Sigmoid colon (tissue), 4 donors: ENCODE data around the gene CATSPERD.

ENCODE experiments used
- CTCF ChIP-seq, 4 experiments: fragments of 450-650 bp in 3 of 4; fragments of 200-600 bp in 1 of 4; IDR thresholded peaks; one replicate each; pipeline ENCODE4 v1.5.1; 2016 to 2019; ENCODE audit warnings: antibody characterized with exemption in 4 of 4, mild to moderate bottlenecking in 3 of 4, moderate library complexity in 2 of 4
- EP300 ChIP-seq, 4 donors: sonication (generic); formaldehyde crosslinking; IDR thresholded peaks; one replicate each; pipeline ENCODE4 v1.6.1; 2017; ENCODE audit warnings: antibody characterized with exemption in 4 of 4
- POLR2A ChIP-seq, 2 donors: fragments of 450-650 bp; IDR thresholded peaks; one replicate each; pipeline ENCODE4 v1.6.1; 2016; ENCODE audit warnings: antibody characterized with exemption in 2 of 2, mild to moderate bottlenecking in 2 of 2, moderate library complexity in 2 of 2
- POLR2AphosphoS5 ChIP-seq, 4 donors: sonication (generic); formaldehyde crosslinking; IDR thresholded peaks; one replicate each; pipeline ENCODE4 v1.6.1; 2017; ENCODE audit warnings: antibody characterized with exemption in 4 of 4

- TF ChIP-seq POLR2AphosphoS5 (IDR thresholded peaks at IDR 0.05): no peak
- TF ChIP-seq EP300 (IDR thresholded peaks at IDR 0.05): no peak
- TF ChIP-seq CTCF (IDR thresholded peaks at IDR 0.05): no peak
- TF ChIP-seq POLR2A (IDR thresholded peaks at IDR 0.05): no peak
These were observed 33.3 kb downstream of the CATSPERD start for GRCh38 chr19:5753743-5754142.
